NT2/D1 (cell line): ENCODE measurements around the gene CFAP157.

Experiments used
- DNase-seq: peaks from one replicate; pipeline ENCODE4 v3.0.0-alpha.2; 2011; ENCODE audit warnings: low read depth, low spot score
- H3K27me3 ChIP-seq: 2 replicates; pipeline ENCODE4 v1.6.0; 2011; ENCODE audit warnings: mild to moderate bottlenecking; ENCODE audit not compliant: insufficient read length, insufficient read depth
- H3K36me3 ChIP-seq: 2 replicates; pipeline ENCODE4 v1.6.1; 2011; ENCODE audit warnings: mild to moderate bottlenecking, low read length, mixed read lengths; ENCODE audit not compliant: insufficient read depth, insufficient read length
- H3K4me1 ChIP-seq: 2 replicates; pipeline ENCODE4 v1.5.1; 2011; ENCODE audit not compliant: insufficient read depth, insufficient read length
- H3K4me3 ChIP-seq: 2 replicates; pipeline ENCODE4 v1.5.1; 2011; ENCODE audit warnings: low read depth; ENCODE audit not compliant: insufficient read length
- H3K9ac ChIP-seq: 2 replicates; pipeline ENCODE4 v1.6.0; 2011; ENCODE audit warnings: low read depth; ENCODE audit not compliant: insufficient read length
- H3K9me3 ChIP-seq: 2 replicates; pipeline ENCODE4 v1.5.1; 2011; ENCODE audit warnings: mild to moderate bottlenecking, low read length; ENCODE audit not compliant: insufficient read depth
- SUZ12 ChIP-seq: IDR thresholded peaks from 2 replicates; pipeline ENCODE4 v1.6.1; 2011; ENCODE audit not compliant: insufficient read length, insufficient read depth; ENCODE audit errors: extremely low read depth
- YY1 ChIP-seq: IDR thresholded peaks from 2 replicates; pipeline ENCODE4 v1.6.1; 2011; ENCODE audit not compliant: insufficient read length, insufficient read depth
- ZNF274 ChIP-seq: IDR thresholded peaks from 2 replicates; pipeline ENCODE4 v1.6.1; 2011; ENCODE audit warnings: mild to moderate bottlenecking, low read depth, low read length

CFAP157 gene

DNA sequence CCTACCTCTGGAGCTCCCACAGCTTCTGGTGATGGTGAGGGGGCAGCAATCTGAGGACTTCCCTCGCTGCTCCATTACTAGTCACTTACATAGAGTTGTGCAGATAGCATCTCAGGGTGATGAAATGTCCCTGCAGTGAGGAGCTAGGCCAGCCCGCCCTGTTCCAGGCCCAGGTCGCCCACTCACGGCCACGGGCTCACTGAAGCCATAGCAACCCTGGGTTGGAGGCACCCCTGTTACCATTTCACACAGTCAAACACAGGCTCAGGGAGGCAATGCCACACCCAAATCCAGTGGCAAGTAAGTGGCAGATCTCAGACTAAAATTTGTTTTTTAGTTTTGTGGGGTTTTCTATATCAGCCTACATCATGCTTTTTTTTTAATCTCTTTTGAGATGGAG lies 52.1 kb downstream of the CFAP157 start:
- no peaks in the 10 kb centered on the region for H3K36me3 ChIP-seq
- peaks cover 25% of the 10 kb centered on the region for H3K27me3 ChIP-seq
- TF ChIP-seq SUZ12 (no peak), ZNF274 (no peak), YY1 (no peak)

DNA sequence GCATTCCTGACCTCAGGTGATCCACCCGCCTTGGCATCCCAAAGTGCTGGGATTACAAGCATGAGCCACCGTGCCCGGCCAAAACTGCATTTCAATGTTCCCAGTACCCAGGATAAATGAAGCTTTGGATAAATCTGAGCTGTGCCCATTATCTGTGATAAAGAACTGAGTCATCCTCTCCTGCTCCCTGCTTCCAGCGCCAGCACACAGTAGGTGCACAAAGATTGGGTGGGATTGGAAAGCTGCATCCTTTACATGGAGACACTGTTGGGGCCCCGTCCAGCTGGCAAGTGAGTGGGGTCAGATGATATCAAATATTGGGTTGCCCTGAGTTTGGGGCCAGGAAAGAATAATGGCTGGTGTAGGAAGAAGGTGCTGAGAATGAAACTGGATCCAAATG lies 54.3 kb downstream of the CFAP157 start:
- Histone ChIP-seq H3K4me3 (no peak overlapping the region), H3K4me1 (peaks cover 15% of the 10 kb centered on the region), H3K9me3 (no peaks in the 10 kb centered on the region), H3K27me3 (peaks cover 5% of the 10 kb centered on the region), H3K36me3 (no peaks in the 10 kb centered on the region), H3K9ac (no peak overlapping the region)
- no peak for DNase-seq
- TF ChIP-seq SUZ12 (no peak), YY1 (no peak), ZNF274 (no peak)

More for the DNA sequence above, 52.1 kb downstream of the CFAP157 start:
- Histone ChIP-seq H3K4me1 (peaks cover 18% of the 10 kb centered on the region), H3K9ac (no peak overlapping the region), H3K4me3 (no peak overlapping the region), H3K9me3 (no peaks in the 10 kb centered on the region)
- DNase-seq = no peak

DNA sequence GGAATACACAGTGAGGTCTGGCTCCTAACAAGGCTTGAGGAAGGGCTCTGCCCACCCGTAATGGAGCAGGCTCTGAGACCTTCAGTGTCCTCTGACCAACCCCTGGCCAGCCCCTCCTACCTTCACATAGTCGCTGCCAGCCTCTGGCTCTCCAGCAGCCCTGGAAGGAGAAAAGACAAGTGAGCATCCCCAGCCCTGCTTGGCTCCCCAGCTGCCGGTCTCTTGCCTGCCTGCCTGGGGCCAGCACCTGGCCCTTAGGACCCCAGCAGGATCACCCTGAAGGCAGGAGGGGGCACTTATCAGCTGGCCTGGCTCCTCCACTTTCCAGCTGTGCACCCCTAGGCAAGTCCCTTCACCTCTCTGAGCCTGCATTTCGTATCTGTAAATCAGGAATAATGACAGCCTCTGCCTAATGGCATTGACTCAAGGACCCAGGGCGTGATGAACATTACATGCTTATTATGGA lies 54.7 kb downstream of the CFAP157 start:
- peaks cover 15% of the 10 kb centered on the region for H3K4me1 ChIP-seq
- TF ChIP-seq YY1 = no peak
- TF ChIP-seq ZNF274 = no peak
- no peak for TF ChIP-seq SUZ12
- no peaks in the 10 kb centered on the region for H3K36me3 ChIP-seq
- no peak overlapping the region for H3K9ac ChIP-seq
- no peaks in the 10 kb centered on the region for H3K27me3 ChIP-seq
- no peak overlapping the region for H3K4me3 ChIP-seq
- DNase-seq = no peak
- H3K9me3 ChIP-seq = no peaks in the 10 kb centered on the region

DNA sequence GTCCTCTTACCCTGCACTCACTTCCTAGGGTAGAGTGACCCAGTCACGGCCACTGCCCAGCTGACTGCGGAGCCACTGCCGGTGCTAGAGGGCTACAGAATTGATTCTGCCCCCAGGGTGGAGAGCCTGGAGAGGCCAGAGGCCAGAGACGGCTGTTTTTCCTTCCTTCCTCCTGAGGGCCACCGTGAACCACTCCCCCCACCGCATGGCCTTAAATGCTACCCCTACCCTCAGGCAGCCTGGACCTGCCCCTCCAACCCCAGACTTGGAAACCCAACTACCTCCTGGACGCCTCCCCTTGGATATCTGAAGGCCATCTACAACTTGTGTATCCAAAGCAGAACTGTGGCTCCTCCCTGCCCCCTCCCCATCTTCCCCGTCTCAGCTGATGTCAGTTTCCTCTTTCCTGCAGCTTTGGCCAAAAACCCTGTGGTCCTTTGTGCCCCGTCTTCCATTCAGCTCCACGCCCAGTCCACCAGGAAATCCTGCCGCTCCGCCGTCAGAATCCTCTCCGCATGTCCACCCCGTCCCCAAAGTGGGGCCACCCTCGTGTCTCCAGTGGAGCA lies 55.4 kb downstream of the CFAP157 start:
- H3K4me3 ChIP-seq = no peak overlapping the region
- DNase-seq = no peak
- H3K9ac ChIP-seq = peak overlapping the region; percentile 13
- no peak for TF ChIP-seq SUZ12
- TF ChIP-seq ZNF274 = no peak
- no peak for TF ChIP-seq YY1
- no peaks in the 10 kb centered on the region for H3K27me3 ChIP-seq
- H3K4me1 ChIP-seq = peaks cover 18% of the 10 kb centered on the region
- H3K9me3 ChIP-seq = no peaks in the 10 kb centered on the region
- H3K36me3 ChIP-seq = peaks cover 3% of the 10 kb centered on the region

DNA sequence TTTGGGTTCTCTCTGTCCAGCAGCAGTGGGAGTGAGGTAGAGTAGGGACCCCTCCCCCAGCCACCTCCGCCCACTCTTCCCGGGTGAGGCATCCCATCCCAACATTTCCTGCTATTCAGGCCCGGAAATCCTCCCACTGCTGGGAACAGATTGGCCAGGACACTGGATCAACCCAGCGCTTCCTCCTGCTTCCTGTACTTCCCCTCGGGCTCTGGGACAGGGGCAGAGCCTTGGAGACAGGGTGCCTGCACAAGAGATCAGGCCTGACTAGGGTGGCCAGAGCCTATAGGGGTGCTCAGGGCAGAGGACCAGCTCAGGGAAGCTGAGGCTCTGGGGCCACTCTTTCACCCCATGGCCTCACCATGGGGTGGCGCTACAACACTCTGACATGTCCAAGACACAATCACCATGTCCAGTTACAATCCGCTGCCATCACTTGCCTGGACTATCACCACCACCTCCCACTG lies 57.2 kb downstream of the CFAP157 start:
- TF ChIP-seq YY1 (no peak), ZNF274 (no peak)
- no peak for DNase-seq
- Histone ChIP-seq H3K36me3 (peaks cover 3% of the 10 kb centered on the region), H3K4me1 (peaks cover 21% of the 10 kb centered on the region), H3K4me3 (no peak overlapping the region), H3K9ac (no peak overlapping the region), H3K9me3 (no peaks in the 10 kb centered on the region), H3K27me3 (no peaks in the 10 kb centered on the region)

DNA sequence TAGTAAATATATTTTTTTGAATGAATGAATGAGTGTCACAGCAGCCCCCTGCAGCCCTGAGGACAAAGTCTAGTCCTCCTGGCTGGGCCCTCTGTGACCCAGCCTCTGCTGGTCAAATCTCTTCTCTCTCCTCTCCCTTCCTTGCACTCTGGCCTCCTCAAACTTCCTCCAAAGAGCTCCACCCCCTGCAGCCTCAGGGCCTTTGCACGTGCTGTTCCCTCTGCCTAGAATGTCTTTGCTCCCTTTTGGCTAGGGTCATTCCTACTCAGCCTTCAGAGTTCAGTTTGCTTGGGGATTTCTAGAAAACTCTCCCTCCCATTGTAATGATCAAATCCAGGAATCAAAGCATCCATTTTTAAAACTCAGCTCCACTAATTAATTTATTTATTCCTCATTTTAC lies 58.6 kb downstream of the CFAP157 start:
- Histone ChIP-seq H3K27me3 (no peaks in the 10 kb centered on the region), H3K4me1 (peaks cover 28% of the 10 kb centered on the region), H3K36me3 (peaks cover 3% of the 10 kb centered on the region), H3K9ac (no peak overlapping the region), H3K9me3 (no peaks in the 10 kb centered on the region), H3K4me3 (no peak overlapping the region)
- no peak for DNase-seq
- no peak for TF ChIP-seq SUZ12
- TF ChIP-seq ZNF274 = no peak
- no peak for TF ChIP-seq YY1
